ENCODE results near the gene CHPF. TPM values are rescaled to one million over a fixed set of nuclear protein-coding genes. Genes with fewer than 3 reads are reported as not detected.

Gene CHPF
- total and polyA plus RNA-seq, 10 of the 15 experiments (the other 5 are each of a cell fraction or from before 2014, with no cell fraction given): 0.09 to 17.4 (median 8.3) TPM; not detected in 1

- TF ChIP-seq SUZ12 (IDR thresholded peaks at IDR 0.05; ENCODE audit: unreplicated experiment): no peak
Observed at GRCh38 chr2:219557791-219558785, 14.5 kb upstream of the CHPF start (continued).

- no peak for FAIRE-seq
Observed at GRCh38 chr2:219557320-219557719, 13.7 kb upstream of the CHPF start.

More at GRCh38 chr2:219557320-219557719, 13.7 kb upstream of the CHPF start:
- Histone ChIP-seq H3K27ac (ENCODE audit: control insufficient read depth, insufficient read depth) (no peak overlapping the region), H2AFZ (ENCODE audit: control insufficient read depth, low read depth, low read length) (no peak overlapping the region), H3K4me1 (ENCODE audit: control insufficient read depth, insufficient read depth, low read length) (no peaks in the 10 kb centered on the region; the same call in 1 of the 2 replicates), H3K9me3 (replicated peaks; ENCODE audit: control insufficient read depth, insufficient read depth, low read length) (no peaks in the 10 kb centered on the region; the same call in 2 of the 3 replicates), H3K4me3 (no peak overlapping the region), H3K9ac (ENCODE audit: control insufficient read depth, insufficient read depth, low read length) (no peak overlapping the region), H4K20me1 (ENCODE audit: control insufficient read depth, insufficient read depth) (no peaks in the 10 kb centered on the region), H3K27me3 (replicated peaks in 1 of 2; ENCODE audit: control insufficient read depth in 2 of 2, insufficient read depth in 2 of 2, low read length in 1 of 2) (no peaks in the 10 kb centered on the region; a peak in 2 of 4 replicates), H3K4me2 (ENCODE audit: control insufficient read depth, insufficient read depth) (no peak overlapping the region), H3K36me3 (ENCODE audit: control insufficient read depth in 2 of 2, insufficient read depth in 2 of 2, low read length in 1 of 2) (no peaks in the 10 kb centered on the region), H3K79me2 (ENCODE audit: control insufficient read depth, insufficient read depth, low read length) (no peaks in the 10 kb centered on the region)
- in situ Hi-C loops (cut with MboI): no loop called here
- intact Hi-C loops (cut with micrococcal nuclease; ENCODE audit: unreplicated experiment): no loop called here
- TF ChIP-seq NFIC (IDR thresholded peaks at IDR 0.05; ENCODE audit: low read depth, low read length): no peak
- no peak for TF ChIP-seq BMI1 (IDR thresholded peaks at IDR 0.05; ENCODE audit: borderline replicate concordance)
- no peak for TF ChIP-seq ASH2L (IDR thresholded peaks at IDR 0.05; ENCODE audit: borderline replicate concordance, low read depth)
- TF ChIP-seq KDM1A (IDR thresholded peaks at IDR 0.05; ENCODE audit: borderline replicate concordance): no peak
- no peak for TF ChIP-seq ZNF384 (IDR thresholded peaks at IDR 0.05; ENCODE audit: borderline replicate concordance, low read depth, low read length)
- no peak for TF ChIP-seq ZZZ3 (IDR thresholded peaks at IDR 0.05; ENCODE audit: control insufficient read depth, insufficient read length, low read depth)
- no peak for TF ChIP-seq ZNF207 (IDR thresholded peaks at IDR 0.05; ENCODE audit: borderline replicate concordance)
- TF ChIP-seq FOXK2 (IDR thresholded peaks at IDR 0.05): no peak
- TF ChIP-seq, protein P1, sequence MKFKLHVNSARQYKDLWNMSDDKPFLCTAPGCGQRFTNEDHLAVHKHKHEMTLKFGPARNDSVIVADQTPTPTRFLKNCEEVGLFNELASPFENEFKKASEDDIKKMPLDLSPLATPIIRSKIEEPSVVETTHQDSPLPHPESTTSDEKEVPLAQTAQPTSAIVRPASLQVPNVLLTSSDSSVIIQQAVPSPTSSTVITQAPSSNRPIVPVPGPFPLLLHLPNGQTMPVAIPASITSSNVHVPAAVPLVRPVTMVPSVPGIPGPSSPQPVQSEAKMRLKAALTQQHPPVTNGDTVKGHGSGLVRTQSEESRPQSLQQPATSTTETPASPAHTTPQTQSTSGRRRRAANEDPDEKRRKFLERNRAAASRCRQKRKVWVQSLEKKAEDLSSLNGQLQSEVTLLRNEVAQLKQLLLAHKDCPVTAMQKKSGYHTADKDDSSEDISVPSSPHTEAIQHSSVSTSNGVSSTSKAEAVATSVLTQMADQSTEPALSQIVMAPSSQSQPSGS (IDR thresholded peaks at IDR 0.05; ENCODE audit: low read length): no peak
- no peak for TF ChIP-seq NR2F1 (conservative IDR thresholded peaks at IDR 0.05)
- TF ChIP-seq GATAD2B (conservative IDR thresholded peaks at IDR 0.05; ENCODE audit: low read depth): no peak
- no peak for TF ChIP-seq EP300 (IDR thresholded peaks at IDR 0.05; ENCODE audit: borderline replicate concordance in 1 of 2, control insufficient read depth in 1 of 2, low read depth in 2 of 2, low read length in 2 of 2)
- TF ChIP-seq JUND (IDR thresholded peaks at IDR 0.05; ENCODE audit: low read depth, low read length): no peak
- ChIA-PET SMC1A (ENCODE audit: uncharacterized antibody, unreplicated experiment) (interaction anchor here (0.7 kb wide), 1 partner anchor 296 kb away, joined by 3 read pairs; no protein-coding TSS in a partner anchor), CTCF (interaction anchor here (1.5 kb wide), 1 partner anchor 16 kb away, joined by 3 read pairs; no protein-coding TSS in a partner anchor), RAD21 (ENCODE audit: unreplicated experiment) (no interaction called here), POLR2A (no interaction called here)
- WGBS (ENCODE audit: insufficient coverage, insufficient replicate concordance, low lambda C conversion rate, missing lambda C conversion rate): 39% methylated on average over 20 of the region's 21 CpGs
- ATAC-seq: no peak
- no peak for DNase-seq (ENCODE audit: low read depth, low spot score)
- no TSS peak for BruUV-seq (replicated peaks)

Data from GM12878 (cell line).